Neuronal stem cell (in vitro differentiated cells): ENCODE measurements around the gene CLSTN3.

ENCODE experiments used
- DNase-seq: peaks from one replicate; pipeline ENCODE4 v3.0.0-alpha.2; 2013; ENCODE audit warnings: low spot score
- H2AFZ ChIP-seq: one replicate; pipeline ENCODE4 v1.6.1; 2013; ENCODE audit warnings: mild to moderate bottlenecking, low read length, inconsistent platforms
- H2AK5ac ChIP-seq: 2 replicates; pipeline ENCODE4 v1.6.1; 2013; ENCODE audit warnings: low read depth, mild to moderate bottlenecking, inconsistent platforms, low read length, moderate library complexity, mixed read lengths
- H2BK120ac ChIP-seq: 2 replicates; pipeline ENCODE4 v1.6.1; 2013; ENCODE audit warnings: low read depth, mild to moderate bottlenecking, inconsistent platforms, low read length, moderate library complexity, mixed read lengths
- H2BK12ac ChIP-seq: one replicate; pipeline ENCODE4 v1.6.1; 2013; ENCODE audit warnings: low read length, inconsistent platforms
- H2BK15ac ChIP-seq: 2 replicates; pipeline ENCODE4 v1.6.1; 2013; ENCODE audit warnings: mild to moderate bottlenecking, low read length, inconsistent platforms, mixed read lengths
- H2BK5ac ChIP-seq: one replicate; pipeline ENCODE4 v1.6.1; 2013; ENCODE audit warnings: inconsistent platforms, mild to moderate bottlenecking, low read length, moderate library complexity
- H3K14ac ChIP-seq: one replicate; pipeline ENCODE4 v1.6.1; 2013; ENCODE audit warnings: low read length, inconsistent platforms
- H3K18ac ChIP-seq: 2 replicates; pipeline ENCODE4 v1.6.1; 2013; ENCODE audit warnings: low read length, inconsistent platforms
- H3K23ac ChIP-seq: 2 replicates; pipeline ENCODE4 v1.6.1; 2013; ENCODE audit warnings: low read depth, mild to moderate bottlenecking, mixed read lengths, low read length, inconsistent platforms; ENCODE audit not compliant: poor library complexity
- H3K27ac ChIP-seq: replicated peaks from 3 replicates; pipeline ENCODE4 v1.5.1; 2013; ENCODE audit warnings: low read length, inconsistent platforms
- H3K27me3 ChIP-seq, 3 experiments: 2 replicates each; pipeline ENCODE4 v1.6.1; 2013; ENCODE audit warnings: low read length in 3 of 3, mild to moderate bottlenecking in 2 of 3, inconsistent platforms in 1 of 3, low read depth in 1 of 3, mixed read lengths in 1 of 3, moderate library complexity in 1 of 3; ENCODE audit not compliant: control insufficient read depth in 3 of 3, insufficient read depth in 3 of 3
- H3K36me3 ChIP-seq, 2 donors: replicated peaks in 1 of 2; 2 replicates each; pipeline ENCODE4 v1.6.1; 2013; ENCODE audit warnings: low read length in 2 of 2; ENCODE audit not compliant: control insufficient read depth in 2 of 2, insufficient read depth in 2 of 2
- H3K4ac ChIP-seq: 2 replicates; pipeline ENCODE4 v1.6.1; 2013; ENCODE audit warnings: inconsistent platforms, mild to moderate bottlenecking, low read length, moderate library complexity
- H3K4me1 ChIP-seq, 2 donors: 1 replicate in 1 of 2; 2 replicates in 1 of 2; pipeline ENCODE4 v1.6.1; 2013; ENCODE audit warnings: low read length in 2 of 2, low read depth in 1 of 2; ENCODE audit not compliant: control insufficient read depth in 2 of 2, insufficient read depth in 1 of 2
- H3K4me2 ChIP-seq: one replicate; pipeline ENCODE4 v1.6.1; 2013; ENCODE audit warnings: mild to moderate bottlenecking, low read length, inconsistent platforms; ENCODE audit not compliant: insufficient read depth, poor library complexity, severe bottlenecking
- H3K4me3 ChIP-seq, 2 donors: 2 replicates each; pipeline ENCODE4 v1.5.1; 2013; ENCODE audit warnings: low read length in 2 of 2, mild to moderate bottlenecking in 2 of 2, inconsistent platforms in 1 of 2, moderate library complexity in 1 of 2
- H3K79me1 ChIP-seq: one replicate; pipeline ENCODE4 v1.6.1; 2013; ENCODE audit warnings: low read depth, mild to moderate bottlenecking, inconsistent platforms, low read length, moderate library complexity
- H3K9ac ChIP-seq: one replicate; pipeline ENCODE4 v1.6.1; 2013; ENCODE audit warnings: mild to moderate bottlenecking, low read depth, low read length, inconsistent platforms; ENCODE audit not compliant: poor library complexity
- H3K9me3 ChIP-seq, 2 donors: replicated peaks in 1 of 2; 2 replicates each; pipeline versions ENCODE3 to v1.6.1; 2013; ENCODE audit warnings: low read length in 2 of 2, mild to moderate bottlenecking in 2 of 2, inconsistent platforms in 1 of 2, low read depth in 1 of 2, mixed read lengths in 1 of 2, moderate library complexity in 1 of 2; ENCODE audit not compliant: control insufficient read depth in 2 of 2, insufficient read depth in 1 of 2
- H4K8ac ChIP-seq: one replicate; pipeline ENCODE4 v1.6.1; 2013; ENCODE audit warnings: low read depth, mild to moderate bottlenecking, inconsistent platforms, low read length, moderate library complexity
- H4K91ac ChIP-seq: one replicate; pipeline ENCODE4 v1.6.1; 2013; ENCODE audit warnings: low read length, low read depth, mild to moderate bottlenecking, inconsistent platforms; ENCODE audit not compliant: poor library complexity
- WGBS, 2 donors: extraction: QIAGEN DNeasy Blood & Tissue Kit; methylation state at CpG; one replicate each; pipeline ENCODE4 v1.1.7; 2013; ENCODE audit warnings: missing lambda C conversion rate in 2 of 2, mixed read lengths in 1 of 2; ENCODE audit not compliant: insufficient read length in 2 of 2, insufficient replicate concordance in 1 of 2; ENCODE audit errors: extremely low coverage in 2 of 2; 5-methylcytosine and 5-hydroxymethylcytosine counted together

Gene CLSTN3

DNA sequence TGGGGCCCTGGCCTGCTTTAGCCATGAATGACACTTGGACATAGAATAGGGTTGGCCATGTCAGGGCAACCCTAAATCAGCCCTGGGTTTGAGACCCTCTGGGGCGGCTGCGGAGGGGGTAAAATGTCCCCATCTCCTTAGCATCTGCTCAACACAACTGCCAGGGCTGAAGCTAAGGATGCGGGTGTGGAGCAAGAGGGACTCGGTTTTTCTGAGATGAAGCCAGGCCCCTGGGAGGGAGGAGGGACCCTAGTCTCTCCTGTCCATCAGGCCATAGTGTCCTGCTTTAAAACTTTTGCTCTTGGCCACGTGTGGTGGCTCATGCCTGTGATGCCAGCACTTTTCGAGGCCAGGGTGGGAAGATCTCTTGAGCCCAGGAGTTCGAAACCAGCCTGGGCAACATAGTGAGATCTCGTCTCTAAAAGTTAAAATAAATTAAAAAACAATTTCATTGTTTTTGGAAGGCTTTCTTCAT is 37.1 kb upstream of the CLSTN3 start:
- peak overlapping the region; percentile 69 for H2AFZ ChIP-seq
- H3K18ac ChIP-seq: no peak overlapping the region
- no peaks in the 10 kb centered on the region for H3K27me3 ChIP-seq
- H3K27ac ChIP-seq: no peak overlapping the region
- H4K91ac ChIP-seq: no peak overlapping the region
- no peak overlapping the region for H3K23ac ChIP-seq
- DNase-seq: no peak
- no CpG with 5 or more reads among the region's 8 CpGs for WGBS, 2 donors
- H3K9ac ChIP-seq: no peak overlapping the region
- no peaks in the 10 kb centered on the region for H3K9me3 ChIP-seq
- H4K8ac ChIP-seq: no peak overlapping the region
- no peak overlapping the region for H3K14ac ChIP-seq
- no peak overlapping the region for H2BK5ac ChIP-seq
- peaks cover 1% of the 10 kb centered on the region for H3K79me1 ChIP-seq
- H3K4me2 ChIP-seq: no peak overlapping the region
- no peak overlapping the region for H2BK120ac ChIP-seq
- H2AK5ac ChIP-seq: no peak overlapping the region
- peaks cover 6 to 14% of the 10 kb centered on the region in 2 donors for H3K4me1 ChIP-seq
- no peak overlapping the region for H2BK15ac ChIP-seq
- H3K4ac ChIP-seq: no peak overlapping the region
- H2BK12ac ChIP-seq: no peak overlapping the region
- peaks cover 0 to 2% of the 10 kb centered on the region in 2 donors for H3K36me3 ChIP-seq
- no peak overlapping the region for H3K4me3 ChIP-seq

- H4K8ac ChIP-seq: no peak overlapping the region
- no peak overlapping the region for H4K91ac ChIP-seq
- no peak overlapping the region for H3K4me3 ChIP-seq
- no peak overlapping the region for H3K9ac ChIP-seq
- H3K9me3 ChIP-seq: no peaks in the 10 kb centered on the region
- H3K27me3 ChIP-seq: no peaks in the 10 kb centered on the region
- no peak for DNase-seq
- no peak overlapping the region for H2BK5ac ChIP-seq
- no peak overlapping the region for H2BK12ac ChIP-seq
- no peak overlapping the region for H3K4me2 ChIP-seq
- no peak overlapping the region for H2BK15ac ChIP-seq
- H2AK5ac ChIP-seq: no peak overlapping the region
- no peak overlapping the region for H3K18ac ChIP-seq
- H3K27ac ChIP-seq: no peak overlapping the region
- H2BK120ac ChIP-seq: no peak overlapping the region
- H3K79me1 ChIP-seq: peaks cover 1% of the 10 kb centered on the region
- no CpG with 5 or more reads among the region's 5 CpGs for WGBS, 2 donors
- no peak overlapping the region for H3K14ac ChIP-seq
- H3K23ac ChIP-seq: no peak overlapping the region
- H2AFZ ChIP-seq: no peak overlapping the region
- H3K36me3 ChIP-seq: peaks cover 2 to 4% of the 10 kb centered on the region in 2 donors
- no peak overlapping the region for H3K4ac ChIP-seq
- H3K4me1 ChIP-seq: peaks cover 6 to 14% of the 10 kb centered on the region in 2 donors
Measured at GRCh38 chr12:7093486-7093885, 36.7 kb upstream of the CLSTN3 start.

DNA sequence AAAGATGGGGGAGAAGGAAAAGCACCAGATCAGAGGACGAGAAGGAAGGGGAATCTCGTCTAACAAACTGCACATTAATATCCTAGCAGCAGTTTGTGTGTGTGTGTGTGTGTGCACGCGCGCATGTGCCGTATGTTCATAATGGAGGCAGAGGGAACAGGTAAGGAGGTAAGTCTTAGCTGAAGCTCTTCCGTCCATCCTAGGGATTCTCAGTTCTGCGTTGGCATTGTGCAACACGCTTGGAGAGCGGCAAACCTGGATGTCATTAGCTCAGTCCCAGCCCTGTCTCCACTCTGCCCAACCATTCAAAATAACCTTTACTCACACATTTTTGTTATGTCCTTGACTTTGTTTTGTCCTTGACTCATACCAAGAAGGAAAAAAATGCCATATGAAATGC is 36.3 kb upstream of the CLSTN3 start:
- H3K79me1 ChIP-seq: peaks cover 1% of the 10 kb centered on the region
- H3K9ac ChIP-seq: no peak overlapping the region
- no peak overlapping the region for H3K4me2 ChIP-seq
- no peak overlapping the region for H3K4ac ChIP-seq
- no peak overlapping the region for H3K27ac ChIP-seq
- H4K91ac ChIP-seq: no peak overlapping the region
- H3K18ac ChIP-seq: no peak overlapping the region
- no peak overlapping the region for H2BK15ac ChIP-seq
- H3K23ac ChIP-seq: no peak overlapping the region
- no peaks in the 10 kb centered on the region for H3K9me3 ChIP-seq
- no peak for DNase-seq
- H2BK12ac ChIP-seq: no peak overlapping the region
- peak overlapping the region in 1 of 2 donors; percentile 47 for H3K4me3 ChIP-seq
- H2AFZ ChIP-seq: no peak overlapping the region
- H2BK120ac ChIP-seq: no peak overlapping the region
- no peak overlapping the region for H2AK5ac ChIP-seq
- H4K8ac ChIP-seq: no peak overlapping the region
- peaks cover 6 to 14% of the 10 kb centered on the region in 2 donors for H3K4me1 ChIP-seq
- H3K14ac ChIP-seq: no peak overlapping the region
- peaks cover 2 to 7% of the 10 kb centered on the region in 2 donors for H3K36me3 ChIP-seq
- H3K27me3 ChIP-seq: no peaks in the 10 kb centered on the region
- WGBS, 2 donors: no CpG with 5 or more reads among the region's 10 CpGs
- H2BK5ac ChIP-seq: no peak overlapping the region

- no peak overlapping the region for H2BK15ac ChIP-seq
- no peaks in the 10 kb centered on the region for H3K9me3 ChIP-seq
- peak overlapping the region; percentile 24 for H3K9ac ChIP-seq
- H3K27me3 ChIP-seq: no peaks in the 10 kb centered on the region
- H4K8ac ChIP-seq: no peak overlapping the region
- H3K79me1 ChIP-seq: peaks cover 1% of the 10 kb centered on the region
- no peak overlapping the region for H2AK5ac ChIP-seq
- H3K23ac ChIP-seq: no peak overlapping the region
- H3K4me3 ChIP-seq: no peak overlapping the region
- H3K4me2 ChIP-seq: no peak overlapping the region
- H2AFZ ChIP-seq: no peak overlapping the region
- no peak overlapping the region for H3K14ac ChIP-seq
- H2BK5ac ChIP-seq: no peak overlapping the region
- DNase-seq: no peak
- H2BK120ac ChIP-seq: no peak overlapping the region
- no peak overlapping the region for H2BK12ac ChIP-seq
- H3K4ac ChIP-seq: no peak overlapping the region
- H3K36me3 ChIP-seq: peaks cover 4 to 21% of the 10 kb centered on the region in 2 donors
- H3K27ac ChIP-seq: no peak overlapping the region
- H3K18ac ChIP-seq: peak overlapping the region; percentile 32
- no CpG with 5 or more reads among the region's 26 CpGs for WGBS, 2 donors
- no peak overlapping the region for H4K91ac ChIP-seq
- H3K4me1 ChIP-seq: peaks cover 0 to 9% of the 10 kb centered on the region in 2 donors
Measured at GRCh38 chr12:7096006-7096932, 33.9 kb upstream of the CLSTN3 start.
